SK-N-SH (cell line): ENCODE data around the gene CAST. TPM values are rescaled to one million over a fixed set of nuclear protein-coding genes. Genes with fewer than 3 reads are reported as not detected.

ENCODE experiments used
- CTCF ChIA-PET: fragments of 300-600, 350-600 bp; formaldehyde crosslinking; extraction: SDS; loops from one replicate; lab custom pipeline; 2021; lab: Yijun Ruan, JAX
- POLR2A ChIA-PET: fragments of 350-600 bp; sonication (Branson Sonifier 250); formaldehyde crosslinking; extraction: SDS; loops from one replicate; lab custom pipeline; 2020; ENCODE audit warnings: antibody characterized with exemption, inconsistent platforms; lab: Yijun Ruan, JAX
- DNase-seq: peaks from one replicate; pipeline ENCODE4 v3.0.0; 2012
- H2AFZ ChIP-seq: fragments of 200-600 bp; sonication (generic); 2 replicates; pipeline ENCODE4 v1.8.1; 2016; ENCODE audit warnings: antibody characterized with exemption, mild to moderate bottlenecking, low read depth
- H3F3A ChIP-seq: fragments of 200-600 bp; sonication (generic); replicated peaks from 2 replicates; pipeline ENCODE3; 2016; ENCODE audit warnings: antibody characterized with exemption, mild to moderate bottlenecking; ENCODE audit not compliant: insufficient read depth
- H3K27ac ChIP-seq, 2 experiments: fragments of 200-500 bp in 1 of 2; fragments of 200-600 bp in 1 of 2; sonication (Bioruptor generic) in 1 of 2; sonication (generic), shearing (Covaris generic) in 1 of 2; 2 replicates each; pipeline versions ENCODE4 v1.5.1 to v1.6.1; 2014 to 2016; ENCODE audit warnings: low read depth in 2 of 2, inconsistent platforms in 1 of 2, low read length in 1 of 2, mild to moderate bottlenecking in 1 of 2, mixed read lengths in 1 of 2
- H3K27me3 ChIP-seq: fragments of 200-600 bp; sonication (generic), shearing (Covaris generic); 2 replicates; pipeline ENCODE4 v1.6.1; 2016; ENCODE audit warnings: mixed run types; ENCODE audit not compliant: insufficient read depth
- H3K36me3 ChIP-seq, 2 experiments: fragments of 200-500 bp in 1 of 2; fragments of 200-600 bp in 1 of 2; sonication (Bioruptor generic) in 1 of 2; sonication (generic) in 1 of 2; replicated peaks in 1 of 2; 2 replicates each; pipeline versions ENCODE3 to v1.5.1; 2014 to 2016; ENCODE audit warnings: low read length in 1 of 2, mild to moderate bottlenecking in 1 of 2; ENCODE audit not compliant: insufficient read depth in 2 of 2, control insufficient read depth in 1 of 2
- H3K4me1 ChIP-seq, 2 experiments: fragments of 200-500 bp in 1 of 2; fragments of 200-600 bp in 1 of 2; sonication (Bioruptor generic) in 1 of 2; sonication (generic), shearing (Covaris generic) in 1 of 2; 2 replicates each; pipeline versions ENCODE4 v1.5.1 to v1.6.1; 2014 to 2016; ENCODE audit warnings: low read depth in 1 of 2, low read length in 1 of 2, mixed run types in 1 of 2; ENCODE audit not compliant: insufficient read depth in 2 of 2, control insufficient read depth in 1 of 2
- H3K4me2 ChIP-seq: fragments of 200-600 bp; sonication (generic), shearing (Covaris generic); 2 replicates; pipeline ENCODE4 v1.6.1; 2017; ENCODE audit warnings: mixed run types
- H3K4me3 ChIP-seq, 2 experiments: fragments of 200-500 bp in 1 of 2; fragments of 200-600 bp in 1 of 2; sonication (Bioruptor generic) in 1 of 2; sonication (generic), shearing (Covaris generic) in 1 of 2; 2 replicates each; pipeline versions ENCODE4 v1.5.1 to v1.8.1; 2014 to 2016; ENCODE audit warnings: low read depth in 2 of 2, inconsistent platforms in 1 of 2, low read length in 1 of 2, mild to moderate bottlenecking in 1 of 2, mixed read lengths in 1 of 2, moderate library complexity in 1 of 2
- H3K79me2 ChIP-seq: fragments of 200-600 bp; sonication (generic); 2 replicates; pipeline ENCODE4 v1.8.1; 2017; ENCODE audit warnings: mild to moderate bottlenecking; ENCODE audit not compliant: insufficient read depth
- H3K9ac ChIP-seq: fragments of 200-600 bp; sonication (generic); 2 replicates; pipeline ENCODE4 v1.6.1; 2017; ENCODE audit warnings: mixed run types
- H3K9me2 ChIP-seq: fragments of 200-600 bp; sonication (generic); 2 replicates; pipeline ENCODE4 v1.6.1; 2017; ENCODE audit warnings: mixed run types
- H3K9me3 ChIP-seq: fragments of 200-600 bp; sonication (generic); 2 replicates; pipeline ENCODE4 v1.6.1; 2017; ENCODE audit warnings: mixed run types, mild to moderate bottlenecking, moderate library complexity
- H4K20me1 ChIP-seq: fragments of 200-600 bp; sonication (generic); 2 replicates; pipeline ENCODE4 v1.6.1; 2017; ENCODE audit warnings: mild to moderate bottlenecking, mixed run types; ENCODE audit not compliant: insufficient read depth
- ELF1 ChIP-seq: IDR thresholded peaks from 2 replicates; pipeline ENCODE4 v1.4.0; 2012
- EP300 ChIP-seq, 2 experiments: IDR thresholded peaks; 2 replicates each; pipeline versions ENCODE4 v1.4.0 to v1.6.1; 2012; ENCODE audit warnings: borderline replicate concordance in 1 of 2, low read depth in 1 of 2, low read length in 1 of 2
- EZH2phosphoT487 ChIP-seq: fragments of 200-600 bp; sonication (generic); IDR thresholded peaks from 2 replicates; pipeline ENCODE4 v1.6.1; 2017; ENCODE audit warnings: low read depth, mixed run types, mild to moderate bottlenecking, antibody characterized with exemption, moderate library complexity, borderline replicate concordance
- FOSL2 ChIP-seq: IDR thresholded peaks from 2 replicates; pipeline ENCODE4 v1.4.0; 2012; ENCODE audit warnings: low read depth, mild to moderate bottlenecking, moderate library complexity, borderline replicate concordance
- FOXJ3 ChIP-seq: sonication (generic); formaldehyde crosslinking; IDR thresholded peaks from 2 replicates; pipeline ENCODE4 v1.5.1; 2020; ENCODE audit warnings: mild to moderate bottlenecking, missing genetic modification reagents
- GABPA ChIP-seq: IDR thresholded peaks from 2 replicates; pipeline ENCODE4 v1.4.0; 2012; ENCODE audit warnings: low read depth, mild to moderate bottlenecking
- GATA2 ChIP-seq: sonication (generic); formaldehyde crosslinking; IDR thresholded peaks from 2 replicates; pipeline ENCODE4 v1.5.0; 2020; ENCODE audit warnings: mild to moderate bottlenecking, missing genetic modification reagents
- JUND ChIP-seq: IDR thresholded peaks from 2 replicates; pipeline ENCODE4 v1.4.0; 2012
- MEF2A ChIP-seq: IDR thresholded peaks from 2 replicates; pipeline ENCODE4 v1.4.0; 2012; ENCODE audit warnings: low read depth, borderline replicate concordance
- MXI1 ChIP-seq: IDR thresholded peaks from 2 replicates; pipeline ENCODE4 v1.6.1; 2012; ENCODE audit warnings: mild to moderate bottlenecking, low read depth, low read length, improper control_type of control experiment
- NFIC ChIP-seq: IDR thresholded peaks from 2 replicates; pipeline ENCODE4 v1.4.0; 2012; ENCODE audit warnings: borderline replicate concordance
- NRF1 ChIP-seq: IDR thresholded peaks from 2 replicates; pipeline ENCODE4 v1.6.1; 2012; ENCODE audit warnings: low read depth, mild to moderate bottlenecking, low read length
- POLR2AphosphoS5 ChIP-seq: IDR thresholded peaks from 2 replicates; pipeline ENCODE4 v1.6.1; 2012; ENCODE audit warnings: low read depth, low read length
- RCOR1 ChIP-seq: fragments of 150-350 bp; IDR thresholded peaks from 2 replicates; pipeline ENCODE4 v1.6.1; 2017; ENCODE audit warnings: antibody characterized with exemption, low read length
- RFX5 ChIP-seq: IDR thresholded peaks from 2 replicates; pipeline ENCODE4 v1.6.1; 2012; ENCODE audit warnings: mild to moderate bottlenecking, improper control_type of control experiment, low read length
- RXRA ChIP-seq: IDR thresholded peaks from 2 replicates; pipeline ENCODE4 v1.4.0; 2012; ENCODE audit warnings: low read depth, mild to moderate bottlenecking, borderline replicate concordance
- TAF1 ChIP-seq: IDR thresholded peaks from 2 replicates; pipeline ENCODE4 v1.6.1; 2012; ENCODE audit warnings: low read depth, mild to moderate bottlenecking, low read length, moderate library complexity, borderline replicate concordance
- TCF12 ChIP-seq: IDR thresholded peaks from 2 replicates; pipeline ENCODE4 v1.4.0; 2012
- YY1 ChIP-seq: IDR thresholded peaks from 2 replicates; pipeline ENCODE4 v1.4.0; 2012; ENCODE audit warnings: low read depth, mild to moderate bottlenecking
- WGBS: methylation state at CpG from one replicate; pipeline ENCODE4 v1.1.6; 2017; ENCODE audit warnings: low lambda C conversion rate; 5-methylcytosine and 5-hydroxymethylcytosine counted together
- polyA plus RNA-seq, 3 experiments: library from polyadenylated mRNA; depleted of rRNA; stranded (reverse); fragments of >200 nt; gene quantifications; 2 replicates each; pipeline ENCODE4 v1.2.3, GENCODE V29; 2012
- TF ChIP-seq, protein P1 (sequence below): IDR thresholded peaks from 2 replicates; pipeline ENCODE4; 2012
- TF ChIP-seq, protein P2 (sequence below): IDR thresholded peaks from 2 replicates; pipeline ENCODE4 v1.6.1; 2012; ENCODE audit warnings: mild to moderate bottlenecking, low read depth, low read length, moderate library complexity
- TF ChIP-seq, protein P3 (sequence below): IDR thresholded peaks from 2 replicates; pipeline ENCODE4 v1.4.0; 2012; ENCODE audit warnings: low read depth, borderline replicate concordance
- TF ChIP-seq, protein P4 (sequence below): fragments of 150-350 bp; IDR thresholded peaks from 2 replicates; pipeline ENCODE4 v1.6.1; 2017; ENCODE audit warnings: antibody characterized with exemption, low read length, low read depth, borderline replicate concordance
- TF ChIP-seq, protein P5 (sequence below): IDR thresholded peaks from 2 replicates; pipeline ENCODE4 v1.4.0; 2012; ENCODE audit warnings: low read depth, borderline replicate concordance

The CAST gene
- polyA plus RNA-seq, 1 of the 3 experiments (the other 2 are of a cell fraction): 82.9 TPM

DNA sequence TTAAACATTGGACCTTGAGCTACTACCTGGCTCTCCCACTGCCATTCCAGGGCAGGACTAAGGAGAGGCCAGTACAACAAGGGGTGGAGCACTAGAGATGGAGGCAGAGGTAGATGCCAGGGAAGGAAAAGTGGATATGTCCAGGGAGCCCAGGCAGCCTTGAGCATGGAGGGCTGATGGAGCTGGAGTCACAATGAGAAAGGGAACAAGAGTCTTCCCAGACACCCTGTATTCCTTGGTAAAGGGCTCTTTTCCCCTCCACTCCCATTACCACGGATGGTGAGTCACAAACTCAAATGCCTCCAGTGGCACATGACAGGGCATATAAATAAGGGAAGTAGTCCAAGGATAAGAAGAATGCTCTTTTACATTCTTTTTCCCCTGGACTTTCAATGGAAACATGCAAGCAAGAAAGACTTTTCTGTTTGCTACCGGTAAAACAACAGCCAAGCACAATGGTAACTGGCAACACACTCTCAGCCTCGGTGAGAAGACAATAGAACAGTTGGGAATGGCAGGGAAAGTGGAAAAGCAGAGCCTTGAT lies 128.9 kb downstream of the CAST start:
- H3K27ac ChIP-seq: peak overlapping the region; percentile 44 to 50; a peak in 3 of 4 replicates
- no peak overlapping the region for H2AFZ ChIP-seq
- CTCF ChIA-PET: interaction anchor here (0.7 to 1.9 kb wide), 2 partner anchors 29 to 205 kb away, joined by 3 to 5 read pairs; no protein-coding TSS in a partner anchor

More for the DNA sequence above, 128.9 kb downstream of the CAST start:
- no peaks in the 10 kb centered on the region; a peak in 2 of 4 replicates for H3K4me1 ChIP-seq
- H3K9me3 ChIP-seq: no peaks in the 10 kb centered on the region
- peak overlapping the region; percentile 2; the same call in 1 of the 2 replicates for H3K4me2 ChIP-seq
- POLR2A ChIA-PET: interaction anchor here (0.6 kb wide), 1 partner anchor 14 kb away, joined by 4 read pairs; no protein-coding TSS in a partner anchor
- no peak overlapping the region for H3K4me3 ChIP-seq
- no peaks in the 10 kb centered on the region for H3K79me2 ChIP-seq
- 66% methylated on average over 3 of the region's 3 CpGs for WGBS
- H4K20me1 ChIP-seq: no peaks in the 10 kb centered on the region
- H3K27me3 ChIP-seq: no peaks in the 10 kb centered on the region
- peaks cover 27 to 32% of the 10 kb centered on the region in 2 experiments for H3K36me3 ChIP-seq
- H3F3A ChIP-seq: peaks cover 10% of the 10 kb centered on the region
- H3K9me2 ChIP-seq: no peaks in the 10 kb centered on the region
- H3K9ac ChIP-seq: no peak overlapping the region
- DNase-seq: no peak
- TF ChIP-seq EP300 (IDR thresholded peaks at IDR 0.05; ENCODE audit: borderline replicate concordance in 1 of 2, low read depth in 1 of 2, low read length in 1 of 2) (no peak), GABPA (no peak), FOXJ3 (CRISPR knock-in tag) (no peak), MEF2A (no peak), RCOR1 (no peak), ELF1 (no peak), NRF1 (no peak), FOSL2 (0 out of 2 replicates have a peak, but pooled peaks have one; percentile 40), NFIC (0 out of 2 replicates have a peak, but pooled peaks have one; percentile 14), EZH2phosphoT487 (no peak), RXRA (no peak), MXI1 (no peak), TCF12 (0 out of 2 replicates have a peak, but pooled peaks have one; percentile 27), JUND (peak; percentile 13; the same call in 1 of the 2 replicates), TAF1 (no peak), RFX5 (no peak), YY1 (no peak), GATA2 (no peak), POLR2AphosphoS5 (peak; percentile 10; the same call in 1 of the 2 replicates)
- TF ChIP-seq, protein P1, sequence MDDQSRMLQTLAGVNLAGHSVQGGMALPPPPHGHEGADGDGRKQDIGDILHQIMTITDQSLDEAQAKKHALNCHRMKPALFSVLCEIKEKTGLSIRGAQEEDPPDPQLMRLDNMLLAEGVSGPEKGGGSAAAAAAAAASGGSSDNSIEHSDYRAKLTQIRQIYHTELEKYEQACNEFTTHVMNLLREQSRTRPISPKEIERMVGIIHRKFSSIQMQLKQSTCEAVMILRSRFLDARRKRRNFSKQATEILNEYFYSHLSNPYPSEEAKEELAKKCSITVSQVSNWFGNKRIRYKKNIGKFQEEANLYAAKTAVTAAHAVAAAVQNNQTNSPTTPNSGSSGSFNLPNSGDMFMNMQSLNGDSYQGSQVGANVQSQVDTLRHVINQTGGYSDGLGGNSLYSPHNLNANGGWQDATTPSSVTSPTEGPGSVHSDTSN: peak; percentile 16; the same call in 1 of the 2 replicates
- TF ChIP-seq, protein P2, sequence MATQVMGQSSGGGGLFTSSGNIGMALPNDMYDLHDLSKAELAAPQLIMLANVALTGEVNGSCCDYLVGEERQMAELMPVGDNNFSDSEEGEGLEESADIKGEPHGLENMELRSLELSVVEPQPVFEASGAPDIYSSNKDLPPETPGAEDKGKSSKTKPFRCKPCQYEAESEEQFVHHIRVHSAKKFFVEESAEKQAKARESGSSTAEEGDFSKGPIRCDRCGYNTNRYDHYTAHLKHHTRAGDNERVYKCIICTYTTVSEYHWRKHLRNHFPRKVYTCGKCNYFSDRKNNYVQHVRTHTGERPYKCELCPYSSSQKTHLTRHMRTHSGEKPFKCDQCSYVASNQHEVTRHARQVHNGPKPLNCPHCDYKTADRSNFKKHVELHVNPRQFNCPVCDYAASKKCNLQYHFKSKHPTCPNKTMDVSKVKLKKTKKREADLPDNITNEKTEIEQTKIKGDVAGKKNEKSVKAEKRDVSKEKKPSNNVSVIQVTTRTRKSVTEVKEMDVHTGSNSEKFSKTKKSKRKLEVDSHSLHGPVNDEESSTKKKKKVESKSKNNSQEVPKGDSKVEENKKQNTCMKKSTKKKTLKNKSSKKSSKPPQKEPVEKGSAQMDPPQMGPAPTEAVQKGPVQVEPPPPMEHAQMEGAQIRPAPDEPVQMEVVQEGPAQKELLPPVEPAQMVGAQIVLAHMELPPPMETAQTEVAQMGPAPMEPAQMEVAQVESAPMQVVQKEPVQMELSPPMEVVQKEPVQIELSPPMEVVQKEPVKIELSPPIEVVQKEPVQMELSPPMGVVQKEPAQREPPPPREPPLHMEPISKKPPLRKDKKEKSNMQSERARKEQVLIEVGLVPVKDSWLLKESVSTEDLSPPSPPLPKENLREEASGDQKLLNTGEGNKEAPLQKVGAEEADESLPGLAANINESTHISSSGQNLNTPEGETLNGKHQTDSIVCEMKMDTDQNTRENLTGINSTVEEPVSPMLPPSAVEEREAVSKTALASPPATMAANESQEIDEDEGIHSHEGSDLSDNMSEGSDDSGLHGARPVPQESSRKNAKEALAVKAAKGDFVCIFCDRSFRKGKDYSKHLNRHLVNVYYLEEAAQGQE: no peak
- TF ChIP-seq, protein P3, sequence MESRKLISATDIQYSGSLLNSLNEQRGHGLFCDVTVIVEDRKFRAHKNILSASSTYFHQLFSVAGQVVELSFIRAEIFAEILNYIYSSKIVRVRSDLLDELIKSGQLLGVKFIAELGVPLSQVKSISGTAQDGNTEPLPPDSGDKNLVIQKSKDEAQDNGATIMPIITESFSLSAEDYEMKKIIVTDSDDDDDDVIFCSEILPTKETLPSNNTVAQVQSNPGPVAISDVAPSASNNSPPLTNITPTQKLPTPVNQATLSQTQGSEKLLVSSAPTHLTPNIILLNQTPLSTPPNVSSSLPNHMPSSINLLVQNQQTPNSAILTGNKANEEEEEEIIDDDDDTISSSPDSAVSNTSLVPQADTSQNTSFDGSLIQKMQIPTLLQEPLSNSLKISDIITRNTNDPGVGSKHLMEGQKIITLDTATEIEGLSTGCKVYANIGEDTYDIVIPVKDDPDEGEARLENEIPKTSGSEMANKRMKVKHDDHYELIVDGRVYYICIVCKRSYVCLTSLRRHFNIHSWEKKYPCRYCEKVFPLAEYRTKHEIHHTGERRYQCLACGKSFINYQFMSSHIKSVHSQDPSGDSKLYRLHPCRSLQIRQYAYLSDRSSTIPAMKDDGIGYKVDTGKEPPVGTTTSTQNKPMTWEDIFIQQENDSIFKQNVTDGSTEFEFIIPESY: no peak
- TF ChIP-seq, protein P4, sequence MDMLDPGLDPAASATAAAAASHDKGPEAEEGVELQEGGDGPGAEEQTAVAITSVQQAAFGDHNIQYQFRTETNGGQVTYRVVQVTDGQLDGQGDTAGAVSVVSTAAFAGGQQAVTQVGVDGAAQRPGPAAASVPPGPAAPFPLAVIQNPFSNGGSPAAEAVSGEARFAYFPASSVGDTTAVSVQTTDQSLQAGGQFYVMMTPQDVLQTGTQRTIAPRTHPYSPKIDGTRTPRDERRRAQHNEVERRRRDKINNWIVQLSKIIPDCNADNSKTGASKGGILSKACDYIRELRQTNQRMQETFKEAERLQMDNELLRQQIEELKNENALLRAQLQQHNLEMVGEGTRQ: no peak
- TF ChIP-seq, protein P5, sequence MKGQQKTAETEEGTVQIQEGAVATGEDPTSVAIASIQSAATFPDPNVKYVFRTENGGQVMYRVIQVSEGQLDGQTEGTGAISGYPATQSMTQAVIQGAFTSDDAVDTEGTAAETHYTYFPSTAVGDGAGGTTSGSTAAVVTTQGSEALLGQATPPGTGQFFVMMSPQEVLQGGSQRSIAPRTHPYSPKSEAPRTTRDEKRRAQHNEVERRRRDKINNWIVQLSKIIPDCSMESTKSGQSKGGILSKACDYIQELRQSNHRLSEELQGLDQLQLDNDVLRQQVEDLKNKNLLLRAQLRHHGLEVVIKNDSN: peak; percentile 51; the same call in 1 of the 2 replicates
